Panc1 (cell line): ENCODE measurements around the gene NFU1. TPM values are rescaled to one million over a fixed set of nuclear protein-coding genes. Genes with fewer than 3 reads are reported as not detected.

Experiments used
- ATAC-seq: fragments of 200-7000 bp; cut with Tn5 transposase; 2 replicates; pipeline ENCODE4 v1.9.1; 2020; ENCODE audit warnings: mild to moderate bottlenecking, moderate library complexity
- BruUV-seq: library from RNA; stranded (reverse); fragments of 400-500 nt; replicated peaks from 2 replicates; lab custom pipeline; 2021; lab: Mats Ljungman, UMichigan
- CTCF ChIA-PET: fragments of 300-600 bp; sonication (Branson Sonifier 250); formaldehyde crosslinking; loops from one replicate; lab custom pipeline; 2022; ENCODE audit warnings: antibody characterized with exemption; lab: Charles Lee
- POLR2A ChIA-PET: fragments of 300-600 bp; sonication (Branson Sonifier 250); formaldehyde crosslinking; loops from one replicate; lab custom pipeline; 2022; ENCODE audit warnings: antibody characterized with exemption; lab: Charles Lee
- DNase-seq: peaks from one replicate; pipeline ENCODE4 v3.0.0-alpha.2; 2010; ENCODE audit warnings: low read depth, low spot score
- H3K27ac ChIP-seq: 2 replicates; pipeline ENCODE4 v1.5.1; 2011; ENCODE audit warnings: mild to moderate bottlenecking, low read length, inconsistent platforms
- H3K27me3 ChIP-seq: fragments of 200-500 bp; sonication (Bioruptor generic); 2 replicates; pipeline ENCODE4 v1.6.0; 2014; ENCODE audit warnings: low read length, inconsistent platforms; ENCODE audit not compliant: control insufficient read depth, insufficient read depth
- H3K36me3 ChIP-seq: fragments of 200-500 bp; sonication (Bioruptor generic); 2 replicates; pipeline ENCODE4 v1.5.1; 2014; ENCODE audit warnings: inconsistent platforms, mild to moderate bottlenecking, low read length, moderate library complexity; ENCODE audit not compliant: control insufficient read depth, insufficient read depth
- H3K4me1 ChIP-seq: 2 replicates; pipeline ENCODE4 v1.5.1; 2011; ENCODE audit warnings: inconsistent platforms, mild to moderate bottlenecking, low read length, moderate library complexity; ENCODE audit not compliant: control insufficient read depth, insufficient read depth
- H3K4me3 ChIP-seq, 2 experiments: 2 replicates each; pipeline ENCODE4 v1.5.1; 2011 to 2012; ENCODE audit warnings: low read depth in 2 of 2, low read length in 2 of 2, mild to moderate bottlenecking in 2 of 2, inconsistent platforms in 1 of 2, moderate library complexity in 1 of 2
- H3K9me3 ChIP-seq: fragments of 200-500 bp; sonication (Bioruptor generic); 2 replicates; pipeline ENCODE4 v1.5.1; 2014; ENCODE audit warnings: low read depth, mild to moderate bottlenecking, inconsistent platforms, low read length, moderate library complexity; ENCODE audit not compliant: control insufficient read depth, insufficient read depth
- CTCF ChIP-seq: fragments of 450-650 bp; IDR thresholded peaks from 2 replicates; pipeline ENCODE4 v1.5.1; 2017; ENCODE audit warnings: mild to moderate bottlenecking
- POLR2AphosphoS5 ChIP-seq: IDR thresholded peaks from 2 replicates; pipeline ENCODE4 v1.6.1; 2012; ENCODE audit warnings: mild to moderate bottlenecking, low read depth, low read length, moderate library complexity
- REST ChIP-seq, 2 experiments: IDR thresholded peaks; 2 replicates each; pipeline ENCODE4 v1.6.1; 2011 to 2012; ENCODE audit warnings: low read depth in 2 of 2, control low read depth in 1 of 2, low read length in 1 of 2, mild to moderate bottlenecking in 1 of 2, moderate library complexity in 1 of 2; ENCODE audit not compliant: insufficient read depth in 1 of 2
- SIN3A ChIP-seq: IDR thresholded peaks from 2 replicates; pipeline ENCODE4 v1.6.1; 2012; ENCODE audit warnings: low read depth, mild to moderate bottlenecking, low read length, moderate library complexity, borderline replicate concordance; ENCODE audit not compliant: insufficient read depth
- TCF7L2 ChIP-seq: IDR thresholded peaks from 2 replicates; pipeline ENCODE4 v1.6.1; 2011; ENCODE audit warnings: mild to moderate bottlenecking, low read depth, low read length, inconsistent platforms
- in situ Hi-C: cut with HindIII; loops from 2 replicates; pipeline ENCODE4 v1.10.0; 2016; ENCODE audit warnings: low sequenced_read_pairs, low pct_unique_long_range_greater_than_20kb
- intact Hi-C: fragments of 100-400 bp; cut with micrococcal nuclease; formaldehyde crosslinking; loops from one replicate; pipeline ENCODE4 v1.10.0; 2022; ENCODE audit not compliant: unreplicated experiment
- total RNA-seq: library from RNA; stranded (reverse); gene quantifications from one replicate; pipeline ENCODE4 v1.2.1, GENCODE V29; 2021; ENCODE audit not compliant: unreplicated experiment

The NFU1 gene
- total RNA-seq, 1 experiment from 2014 or later = 42.9 TPM

- in situ Hi-C loops (no loop called here), intact Hi-C loops (no loop called here)
- Histone ChIP-seq H3K27me3 (no peaks in the 10 kb centered on the region), H3K27ac (no peak overlapping the region), H3K36me3 (0 out of 2 replicates have a peak, but pooled peaks cover 4% of the 10 kb centered on the region), H3K4me1 (no peaks in the 10 kb centered on the region), H3K4me3 (no peak overlapping the region), H3K9me3 (no peaks in the 10 kb centered on the region)
- BruUV-seq = no TSS peak
- DNase-seq (no peak), ATAC-seq (no peak)
- POLR2A ChIA-PET = no interaction called here
- CTCF ChIA-PET = no interaction called here
- TF ChIP-seq POLR2AphosphoS5 (no peak), REST (IDR thresholded peaks at IDR 0.05; ENCODE audit: insufficient read depth in 1 of 2, low read depth in 2 of 2, low read length in 1 of 2) (no peak), TCF7L2 (no peak), CTCF (no peak), SIN3A (no peak)
These were observed 26.1 kb downstream of the NFU1 start for GRCh38 chr2:69411120-69411519.

GRCh38 chr2:69405306-69405705 is 31.9 kb downstream of the NFU1 start:
- DNase-seq = no peak
- ChIA-PET CTCF (interaction anchor here (0.6 kb wide), 1 partner anchor 20 kb away, joined by 4 read pairs; no protein-coding TSS in a partner anchor), POLR2A (no interaction called here)
- no TSS peak for BruUV-seq
- Histone ChIP-seq H3K27me3 (no peaks in the 10 kb centered on the region), H3K4me3 (no peak overlapping the region), H3K9me3 (no peaks in the 10 kb centered on the region), H3K27ac (no peak overlapping the region), H3K36me3 (0 out of 2 replicates have a peak, but pooled peaks cover 7% of the 10 kb centered on the region), H3K4me1 (no peaks in the 10 kb centered on the region)
- in situ Hi-C loops = no loop called here
- TF ChIP-seq CTCF (no peak), POLR2AphosphoS5 (no peak), SIN3A (no peak), TCF7L2 (no peak), REST (IDR thresholded peaks at IDR 0.05; ENCODE audit: insufficient read depth in 1 of 2, low read depth in 2 of 2, low read length in 1 of 2) (no peak)
- intact Hi-C loops = no loop called here
- ATAC-seq = no peak
